NCI-H1048 (cell line): Measurements from ENCODE around the gene TERT.

ENCODE experiments used
- DNase-seq: peaks from one replicate; lab custom pipeline; 2025; lab: John Stamatoyannopoulos, UW

Gene TERT

GRCh38 chr5:1219098-1219767 lies 75.6 kb downstream of the TERT start:
- no peak for DNase-seq

- DNase-seq: no peak
Observed at GRCh38 chr5:1218351-1219080, 76.4 kb downstream of the TERT start.

DNA sequence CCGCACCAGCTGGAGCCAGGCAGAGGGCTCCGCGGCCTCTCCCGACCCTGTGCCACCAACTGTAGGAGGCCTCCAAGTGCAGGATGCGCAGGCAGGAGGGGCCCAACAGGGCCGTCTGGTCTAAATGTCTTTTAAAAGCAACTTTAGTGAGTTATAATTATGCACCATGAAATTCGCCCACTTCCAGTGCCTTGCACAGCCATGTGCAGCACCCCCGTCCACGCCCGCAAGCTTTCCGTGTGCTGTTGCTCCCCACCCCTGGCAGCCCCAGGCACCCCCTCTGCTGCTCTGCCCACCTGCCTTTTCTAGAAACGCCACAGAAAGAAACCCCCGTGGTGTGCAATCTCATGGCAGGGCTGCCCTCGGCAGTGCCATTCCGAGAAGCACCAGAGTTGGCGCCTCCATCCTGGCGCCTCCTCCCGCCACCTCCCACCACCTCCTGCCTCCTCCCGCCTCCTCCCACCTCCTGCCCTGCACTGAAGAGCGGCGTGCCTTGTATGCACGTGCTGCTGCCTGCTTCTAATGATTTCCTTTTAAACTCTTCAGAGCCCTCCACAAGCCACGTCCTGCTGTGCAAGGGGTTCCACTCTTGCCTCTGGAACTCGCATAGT lies 77.2 kb downstream of the TERT start:
- DNase-seq: no peak

- no peak for DNase-seq
Observed at GRCh38 chr5:1216918-1217295, 78.0 kb downstream of the TERT start.

DNA sequence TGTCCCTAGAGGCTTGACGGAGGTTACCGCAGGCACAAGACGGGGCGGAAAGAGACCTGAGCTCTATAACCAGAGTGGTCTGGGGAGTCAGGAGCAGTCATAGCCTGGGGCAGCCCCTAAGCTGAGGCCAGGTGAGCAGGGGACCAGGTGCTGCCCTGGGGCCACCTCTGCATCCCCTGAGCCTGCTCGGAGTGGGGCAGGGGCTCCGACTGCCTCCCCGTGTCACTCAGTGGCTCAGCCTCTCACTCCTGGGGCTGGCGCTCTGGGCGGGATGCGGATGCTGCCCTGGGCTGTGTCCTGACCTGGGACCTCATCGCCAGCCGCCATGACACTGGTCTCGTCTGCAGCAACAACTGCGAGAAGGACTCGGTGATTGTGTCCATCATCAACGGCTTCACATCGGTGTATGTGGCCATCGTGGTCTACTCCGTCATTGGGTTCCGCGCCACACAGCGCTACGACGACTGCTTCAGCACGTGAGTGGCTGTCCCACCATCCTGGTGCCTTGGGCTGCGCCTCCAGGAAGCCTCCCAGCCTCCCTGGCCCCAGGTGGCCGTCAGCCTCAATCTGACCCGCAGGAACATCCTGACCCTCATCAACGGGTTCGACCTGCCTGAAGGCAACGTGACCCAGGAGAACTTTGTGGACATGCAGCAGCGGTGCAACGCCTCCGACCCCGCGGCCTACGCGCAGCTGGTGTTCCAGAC lies 78.5 kb downstream of the TERT start:
- DNase-seq: no peak

DNA sequence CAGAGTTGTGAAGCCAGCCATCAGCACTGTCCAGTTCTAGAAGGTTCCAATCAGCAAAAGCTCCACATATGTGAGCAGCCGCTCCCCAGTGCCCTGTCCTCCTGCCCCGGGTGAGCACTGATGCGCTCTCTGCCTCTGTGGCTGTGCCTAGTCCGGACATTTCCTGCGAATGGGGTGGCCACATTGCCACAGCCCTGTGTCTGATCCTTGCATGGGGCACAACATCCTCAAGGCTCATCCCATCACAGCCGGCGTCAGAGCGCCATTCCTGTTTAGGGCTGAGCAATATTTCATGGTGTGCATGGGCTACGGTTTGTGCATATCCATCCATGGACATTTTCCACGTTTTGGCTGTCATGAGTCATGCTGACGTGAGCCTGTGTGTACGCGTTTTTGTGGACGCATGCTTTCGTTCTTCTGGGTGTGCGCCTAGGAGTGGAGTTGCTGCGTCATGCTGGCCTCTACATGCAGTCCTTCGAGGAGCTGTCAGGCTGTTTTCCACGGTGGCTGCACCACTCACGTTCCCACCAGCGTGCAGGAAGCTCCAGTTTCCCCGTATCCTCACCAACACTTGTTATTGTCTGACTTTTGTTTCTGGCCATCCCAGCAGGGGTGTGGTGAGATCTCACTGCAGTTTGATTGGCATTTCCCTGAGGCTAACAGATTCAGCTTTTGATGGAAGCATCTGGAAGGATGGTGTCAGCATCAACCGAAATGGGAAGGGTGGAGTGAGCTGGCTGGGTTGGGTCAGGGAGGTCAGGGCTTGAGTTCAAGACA lies 79.4 kb downstream of the TERT start:
- DNase-seq: no peak

DNA sequence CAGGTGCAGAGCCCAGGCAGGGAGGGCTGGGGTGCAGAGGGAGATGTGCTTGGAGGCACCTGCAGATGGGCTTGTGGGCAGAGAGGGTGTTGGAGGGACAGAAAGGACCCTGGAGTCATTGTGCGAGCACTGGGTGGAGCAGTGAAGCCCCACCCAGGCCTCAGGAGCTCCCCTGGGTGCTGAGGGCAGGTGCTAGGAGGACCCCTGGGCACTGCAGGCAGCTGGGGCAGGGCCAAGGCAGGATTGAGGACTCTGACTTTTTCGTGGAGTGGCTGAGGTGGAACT lies 80.0 kb downstream of the TERT start:
- no peak for DNase-seq

DNA sequence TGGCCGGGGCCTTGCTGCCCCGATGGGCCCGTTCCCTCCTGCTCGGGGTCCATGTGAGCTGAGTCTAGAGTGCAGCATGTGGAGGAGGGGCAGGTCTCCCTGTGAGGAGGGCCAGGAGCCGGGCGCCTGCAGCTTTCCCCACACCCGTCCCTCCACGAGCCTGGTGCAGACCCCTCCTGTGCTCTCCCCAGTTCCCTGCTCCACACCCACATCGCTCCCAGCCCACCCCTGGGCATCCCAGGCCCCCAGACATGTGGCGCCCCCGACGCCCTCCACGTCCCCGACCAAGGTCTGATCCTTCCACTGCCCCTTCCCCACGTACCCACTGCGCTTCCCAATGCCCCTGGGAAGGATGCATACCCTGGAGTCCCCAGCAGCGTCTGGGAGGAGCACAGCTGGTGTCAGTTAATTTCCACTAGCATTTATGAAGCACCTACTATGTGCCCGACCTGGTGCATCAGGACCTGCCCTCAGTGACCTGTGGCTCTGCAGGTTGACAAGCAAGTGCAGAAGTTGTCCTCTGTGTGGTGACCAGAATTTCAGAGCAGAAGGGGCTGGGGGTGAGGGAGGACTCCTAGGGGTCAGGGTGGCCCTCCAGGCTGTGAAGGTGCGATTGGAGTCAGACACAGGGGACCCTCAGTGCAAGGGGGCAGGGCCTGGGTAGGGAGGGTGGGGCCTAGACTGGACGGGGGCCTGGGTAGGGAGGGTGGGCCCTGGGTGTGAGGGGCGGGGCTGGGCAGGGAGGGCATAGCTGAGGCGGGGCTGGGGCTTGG lies 80.5 kb downstream of the TERT start:
- DNase-seq: no peak

GRCh38 chr5:1213508-1214162 lies 81.2 kb downstream of the TERT start:
- no peak for DNase-seq

DNA sequence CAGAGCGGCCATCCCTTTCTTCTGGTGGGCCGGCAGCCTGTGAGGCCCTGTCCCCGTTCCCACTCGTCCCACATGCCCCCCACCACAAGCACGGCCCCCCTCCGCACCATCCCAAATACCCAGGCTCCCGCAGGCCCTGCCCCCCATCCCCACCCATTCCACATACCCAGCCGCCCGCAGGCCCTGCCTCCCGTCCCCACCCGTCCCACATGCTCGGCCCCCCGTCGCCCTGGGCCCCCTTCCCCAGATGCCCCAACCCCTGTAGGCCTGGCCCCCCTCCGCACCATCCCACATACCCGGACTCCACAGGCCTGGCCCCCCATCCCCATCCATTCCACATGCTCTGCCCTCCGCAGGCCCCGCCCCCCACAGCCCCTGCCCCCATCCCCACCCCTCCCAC lies 82.0 kb downstream of the TERT start:
- no peak for DNase-seq

DNA sequence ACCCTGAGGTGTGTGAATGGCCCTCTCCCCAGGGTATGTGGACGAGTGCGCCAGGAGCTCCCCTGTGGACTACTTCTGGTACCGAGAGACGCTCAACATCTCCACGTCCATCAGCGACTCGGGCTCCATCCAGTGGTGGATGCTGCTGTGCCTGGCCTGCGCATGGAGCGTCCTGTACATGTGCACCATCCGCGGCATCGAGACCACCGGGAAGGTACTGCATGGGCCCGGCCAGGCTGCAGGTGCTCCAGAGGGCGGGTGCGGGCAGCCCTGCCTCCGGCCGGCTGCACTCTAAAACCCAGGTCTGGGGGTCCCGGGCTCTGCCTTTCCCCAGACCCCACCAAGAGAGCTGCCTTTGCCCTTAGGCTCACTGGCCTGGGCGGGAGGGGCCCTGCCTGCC lies 82.6 kb downstream of the TERT start:
- DNase-seq: no peak

DNA sequence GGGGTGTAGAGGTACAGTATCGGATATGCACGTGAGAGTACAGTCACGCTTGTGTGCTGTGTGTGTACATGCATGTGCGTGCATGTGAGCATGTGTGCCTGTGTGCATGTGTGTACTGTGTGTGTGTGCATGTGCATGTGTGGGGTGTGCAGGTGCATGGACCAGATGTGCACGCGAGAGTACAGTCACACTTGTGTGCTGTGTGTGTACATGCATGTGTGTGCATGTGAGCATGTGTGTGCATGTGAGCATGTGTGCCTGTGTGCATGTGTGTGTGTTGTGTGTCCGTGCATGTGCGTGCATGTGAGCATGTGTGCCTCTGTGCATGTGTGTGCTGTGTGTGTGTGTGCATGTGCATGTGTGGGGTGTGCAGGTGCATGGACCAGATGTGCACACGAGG lies 83.2 kb downstream of the TERT start:
- no peak for DNase-seq

- DNase-seq: no peak
Observed at GRCh38 chr5:1210832-1211251, 84.0 kb downstream of the TERT start.

- no peak for DNase-seq
Observed at GRCh38 chr5:1209896-1210776, 84.7 kb downstream of the TERT start.

DNA sequence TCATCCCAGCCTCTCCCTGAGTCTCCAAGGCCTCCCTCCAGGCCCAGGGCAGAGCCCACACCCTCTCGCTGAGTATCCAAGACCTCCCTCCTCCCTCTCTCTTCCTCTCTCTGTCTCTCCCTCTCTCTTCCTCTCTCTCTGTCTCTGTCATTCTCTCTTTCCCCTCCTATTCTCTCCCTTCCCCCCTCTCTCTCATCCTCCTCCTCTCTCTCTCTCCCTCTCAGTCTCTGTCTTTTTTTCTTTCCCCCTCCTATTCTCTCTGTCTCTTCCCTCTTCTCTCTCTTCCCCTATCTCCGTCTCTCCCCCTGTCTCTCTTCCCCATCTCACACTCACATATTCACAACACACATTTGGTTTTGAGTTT lies 85.4 kb downstream of the TERT start:
- DNase-seq: no peak

DNA sequence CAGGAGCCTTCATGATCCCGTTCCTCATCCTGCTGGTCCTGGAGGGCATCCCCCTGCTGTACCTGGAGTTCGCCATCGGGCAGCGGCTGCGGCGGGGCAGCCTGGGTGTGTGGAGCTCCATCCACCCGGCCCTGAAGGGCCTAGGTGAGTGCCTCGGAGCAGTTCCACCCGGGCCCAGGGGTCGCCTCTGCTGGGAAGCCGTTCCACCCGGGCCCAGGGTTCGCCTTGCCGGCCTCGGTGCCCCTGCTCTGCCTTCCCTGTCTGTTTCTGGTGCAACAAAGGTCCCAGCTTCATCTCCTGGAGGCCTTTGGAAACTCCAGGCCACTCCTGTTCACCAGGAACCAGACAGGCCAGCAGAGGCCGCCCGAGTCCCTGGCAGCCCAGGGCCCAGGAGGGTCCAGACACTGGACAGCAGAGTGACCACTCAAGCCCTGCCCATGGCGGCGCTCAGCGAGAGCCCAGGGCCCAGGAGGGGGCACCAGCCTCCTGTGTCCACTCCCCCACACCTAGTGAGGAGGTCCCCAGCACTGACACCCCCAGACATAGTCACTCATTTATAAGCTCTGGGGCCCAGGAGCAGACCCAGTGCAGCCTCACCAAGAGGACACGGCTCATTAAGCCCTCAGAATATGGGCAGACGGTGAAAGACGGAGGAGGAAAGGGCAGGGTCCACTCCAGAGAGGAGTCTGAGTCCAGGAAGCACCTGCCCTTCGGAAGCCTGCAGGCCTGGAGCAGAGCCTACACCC lies 86.0 kb downstream of the TERT start:
- DNase-seq: no peak

DNA sequence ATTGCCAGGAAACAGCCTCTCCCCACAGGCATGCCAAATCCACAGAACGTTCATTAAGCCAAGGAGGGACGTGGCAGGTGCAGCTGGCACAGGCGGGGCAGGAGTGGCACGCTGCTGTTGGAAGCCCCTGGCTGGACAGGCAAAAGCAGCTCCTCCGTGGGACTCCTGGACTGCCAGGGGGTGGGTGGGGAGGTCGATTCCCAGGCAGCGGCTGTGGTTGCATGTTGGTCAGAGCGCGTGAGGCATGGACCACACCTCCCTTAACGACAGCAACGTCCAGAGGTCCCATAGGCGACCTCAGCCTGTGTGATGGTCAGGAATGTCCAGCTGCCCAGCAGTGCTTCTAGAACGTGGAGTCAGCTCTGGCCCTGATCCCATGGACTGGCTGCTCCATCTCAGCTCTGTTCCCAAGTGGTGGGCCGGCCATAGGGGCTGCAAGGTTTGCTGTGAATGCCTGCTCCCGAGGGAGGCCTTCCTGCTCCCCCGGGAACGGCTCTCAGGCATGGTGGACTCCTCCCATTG lies 86.6 kb downstream of the TERT start:
- DNase-seq: no peak

DNA sequence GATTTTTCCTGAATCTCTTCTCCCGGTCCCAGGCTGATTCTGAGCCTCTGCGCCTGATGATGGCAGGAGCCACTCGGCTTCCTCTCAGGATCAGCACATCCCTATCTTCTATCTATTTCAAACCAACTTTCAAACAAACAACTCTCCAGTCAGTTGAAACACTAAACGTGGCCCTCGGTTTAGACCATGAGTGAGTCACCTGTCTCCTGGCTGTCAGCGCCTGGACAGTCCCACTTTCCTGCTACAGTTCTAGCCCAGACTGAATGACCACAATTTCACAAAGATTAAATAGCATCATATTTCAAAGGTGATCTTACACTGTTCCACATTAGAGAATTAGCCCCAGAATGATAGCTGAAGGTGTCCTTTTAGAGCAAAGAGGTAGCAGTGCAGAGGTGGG lies 87.3 kb downstream of the TERT start:
- DNase-seq: no peak
